Measurements from ENCODE around the gene FAM118A.
"Not testable (repeated sequence)": the region's sequence is repeated elsewhere in the genome, so short reads cannot be mapped to it uniquely, and the experiment has no call there.

The FAM118A gene

GRCh38 chr22:45309422-45310227 lies at the start of gene FAM118A:
FAM118A (plus strand) TSS chr22:45309934; CDS start chr22:45322380, 12,446 bp downstream.
- peak; percentile 97 for DNase-seq (ENCODE audit: low spot score)

GRCh38 chr22:45260395-45260759 lies 49.4 kb upstream of the FAM118A start:
- not testable (repeated sequence) for DNase-seq (ENCODE audit: low spot score)

GRCh38 chr22:45261407-45262088 lies 48.2 kb upstream of the FAM118A start:
- DNase-seq (ENCODE audit: low spot score): no peak

DNA sequence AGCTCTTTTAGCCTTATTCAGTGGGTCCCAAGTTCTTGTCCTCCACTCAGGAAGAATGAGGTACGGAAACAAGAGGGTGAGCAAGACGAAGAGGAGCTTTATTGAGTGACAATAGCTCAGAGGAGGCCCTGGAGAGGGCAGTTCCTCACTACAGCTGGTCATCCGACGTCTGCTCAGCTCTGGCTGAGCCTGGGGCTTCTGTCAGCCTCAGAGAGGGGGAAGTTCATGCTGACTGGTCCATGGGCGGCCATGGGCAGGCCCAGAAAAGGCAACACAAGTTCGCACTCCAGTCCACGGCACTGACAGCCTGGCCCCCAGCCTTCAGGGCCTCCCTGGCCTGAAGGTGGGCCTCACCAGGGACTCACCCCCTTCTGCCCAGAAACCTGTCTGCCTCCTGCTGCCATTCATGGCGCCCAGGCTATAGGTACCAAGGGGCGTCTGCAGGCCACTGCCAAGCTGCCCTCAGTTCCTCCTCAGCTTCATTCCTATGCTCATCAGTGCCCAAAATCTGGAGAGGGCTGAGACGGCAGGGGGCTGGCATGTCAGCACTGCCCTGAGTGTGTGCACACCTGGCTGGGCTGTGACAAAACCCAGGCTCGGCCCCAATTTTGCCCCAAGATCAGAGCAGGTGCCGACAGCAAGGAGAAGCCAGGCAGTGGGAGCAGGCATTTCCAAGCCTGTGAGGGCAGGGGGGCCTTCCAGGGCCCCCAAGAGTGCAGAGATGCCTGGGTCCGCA lies 47.4 kb upstream of the FAM118A start:
- peak; percentile 32 for DNase-seq (ENCODE audit: low spot score)

DNA sequence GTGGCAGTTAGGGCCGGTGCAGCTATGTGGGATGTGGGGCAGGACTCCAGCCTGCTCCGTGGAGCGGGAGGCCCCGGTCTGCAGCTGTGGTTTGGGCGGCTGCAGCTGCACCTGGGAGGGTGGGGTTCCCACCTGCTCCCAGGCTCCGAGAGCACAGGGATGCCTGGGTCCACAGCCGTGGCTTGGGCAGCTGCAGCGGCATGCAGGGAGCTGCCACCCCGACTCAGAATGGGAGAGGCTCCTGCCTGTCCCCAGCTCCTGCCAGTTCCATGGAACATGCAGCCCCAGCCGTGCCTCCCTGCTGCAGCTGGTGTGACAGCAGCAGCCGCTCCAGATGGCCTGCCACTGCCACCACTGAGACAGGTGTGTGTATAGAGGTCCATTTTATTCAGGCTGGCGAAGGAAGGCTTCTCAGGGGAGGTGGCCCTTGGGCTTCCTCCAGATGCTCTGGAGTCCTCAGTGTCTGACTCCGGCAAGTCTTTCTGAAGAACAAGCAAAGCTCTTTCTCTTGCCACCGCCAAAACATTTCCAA lies 46.7 kb upstream of the FAM118A start:
- DNase-seq (ENCODE audit: low spot score): peak; percentile 51

- peak; percentile 89 for DNase-seq (ENCODE audit: low spot score)
Observed at GRCh38 chr22:45263463-45264269, 46.1 kb upstream of the FAM118A start.

GRCh38 chr22:45265535-45265934 lies 44.2 kb upstream of the FAM118A start:
- DNase-seq (ENCODE audit: low spot score): no peak

DNA sequence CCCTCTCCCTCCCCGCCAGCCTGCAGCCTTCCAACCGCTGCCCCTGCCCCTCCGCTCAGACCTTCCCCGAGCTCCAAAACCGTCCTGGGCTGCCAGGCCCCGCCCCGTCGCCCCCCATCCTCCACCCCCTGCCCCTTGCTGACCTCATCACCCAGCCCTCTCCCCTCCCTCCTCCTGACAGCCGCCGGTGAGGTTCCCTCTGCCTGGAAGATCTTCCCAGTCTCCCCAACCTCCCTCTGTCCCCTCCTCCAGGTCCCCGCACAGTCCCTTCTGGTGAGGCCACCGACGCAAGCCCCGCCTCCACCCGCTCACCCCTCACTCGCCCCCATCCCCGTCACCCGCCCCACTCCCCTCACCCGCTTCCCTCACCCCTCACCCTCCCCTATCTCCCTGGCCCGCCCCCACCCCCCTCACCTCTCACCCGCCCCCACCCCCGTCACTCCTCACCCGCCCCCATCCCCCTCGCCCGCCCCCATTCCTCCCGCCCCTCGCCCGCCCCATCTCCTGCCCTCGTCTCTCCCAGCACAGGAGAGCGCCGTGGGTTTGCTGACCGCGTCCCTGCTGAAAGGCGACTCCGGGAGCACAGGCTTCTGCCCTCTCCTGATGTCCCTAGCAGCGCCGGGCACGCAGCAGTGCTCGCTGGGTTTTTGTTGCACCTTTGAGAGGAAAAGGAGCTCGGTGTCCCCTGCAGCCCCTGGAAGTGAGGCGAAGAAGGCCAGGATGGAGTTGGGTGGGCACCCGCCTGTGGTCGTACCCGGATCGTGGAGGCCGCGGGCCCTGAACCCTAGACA lies 41.4 kb upstream of the FAM118A start:
- DNase-seq (ENCODE audit: low spot score): no peak

DNA sequence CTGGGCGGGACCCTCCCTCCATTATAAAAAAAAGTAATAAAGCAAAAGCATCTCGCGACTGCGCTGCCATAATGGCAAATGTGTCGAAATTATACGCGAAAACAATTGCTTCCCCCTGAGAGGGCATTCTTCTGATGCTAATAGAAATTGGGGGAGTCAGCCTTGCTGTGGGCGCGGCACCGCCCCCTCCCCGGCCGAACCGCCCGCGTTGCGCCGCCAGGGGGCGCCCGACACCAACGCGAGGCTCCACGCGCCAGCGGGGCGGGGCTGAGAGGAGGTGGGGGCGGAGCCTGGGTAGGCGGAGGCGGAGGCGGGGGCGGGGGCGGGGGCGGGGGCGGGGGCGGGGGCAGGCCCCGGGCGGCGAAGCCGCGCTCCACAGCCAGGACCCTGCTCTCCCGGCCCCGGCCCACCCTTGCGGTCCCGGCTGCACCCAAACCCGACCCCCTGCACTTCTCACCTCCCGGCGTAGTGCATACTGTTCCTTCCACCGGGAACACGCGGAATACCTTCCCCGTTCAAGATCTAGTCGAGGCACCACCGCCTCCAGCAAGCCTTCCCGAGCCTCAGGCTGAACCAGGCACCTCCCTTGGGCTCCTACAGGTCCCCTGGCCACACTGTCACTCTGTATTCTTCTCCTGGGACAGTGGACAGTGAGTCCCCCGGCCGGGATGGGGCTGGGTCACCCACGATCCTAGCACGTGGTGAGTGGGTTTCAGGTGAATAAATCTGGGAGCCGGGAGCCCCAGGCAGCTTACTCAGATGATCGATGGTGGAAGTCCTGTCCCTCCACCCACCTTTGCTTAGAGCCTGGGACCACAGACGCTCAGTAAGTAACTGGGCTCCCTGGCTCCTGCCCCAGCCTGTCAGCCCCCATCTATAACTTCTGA lies 40.5 kb upstream of the FAM118A start:
- DNase-seq (ENCODE audit: low spot score): peak; percentile 88

DNA sequence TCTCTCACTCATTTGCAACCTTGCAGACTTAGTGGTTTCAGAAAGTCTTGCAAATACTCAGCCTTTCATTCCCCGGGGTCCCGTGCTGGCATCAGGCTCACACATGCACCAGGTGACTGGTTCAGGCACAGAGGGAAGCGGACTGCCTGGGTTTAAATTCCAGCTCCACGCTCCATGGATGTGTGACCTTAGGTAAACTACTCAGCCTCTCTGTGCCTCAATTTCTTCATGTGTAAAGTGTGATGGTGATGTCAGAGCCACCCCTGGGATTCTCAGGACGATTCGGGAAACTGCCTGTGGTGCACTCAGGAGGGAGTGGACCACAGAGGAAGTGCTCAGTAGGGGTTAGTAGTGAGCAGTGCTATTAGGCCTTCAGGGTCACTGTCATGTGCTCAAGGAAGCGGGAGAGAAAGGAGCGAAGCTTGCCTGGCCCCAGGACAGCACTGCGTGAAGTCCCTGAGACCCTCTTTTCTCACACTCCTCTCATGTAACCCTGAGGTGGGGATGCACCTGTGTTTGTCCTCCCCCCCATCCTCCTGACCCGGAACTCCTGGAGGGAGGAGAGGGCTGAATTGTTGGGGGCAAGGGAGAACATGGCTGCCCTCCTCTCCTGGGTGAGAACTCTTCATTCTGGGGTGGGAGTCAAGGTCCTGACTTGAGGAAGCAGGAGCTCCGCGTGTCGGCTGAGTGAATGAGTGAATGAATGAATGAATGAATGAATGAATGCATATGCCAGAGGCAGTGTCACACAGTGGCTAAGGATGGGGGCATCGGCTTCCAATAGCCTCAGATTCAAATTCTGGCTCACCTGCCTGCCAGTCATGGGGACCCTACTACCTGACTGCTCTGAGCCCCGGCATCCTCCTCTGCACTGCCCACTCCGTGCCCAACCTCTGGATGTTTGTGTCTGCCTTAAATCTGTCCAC lies 39.4 kb upstream of the FAM118A start:
- no peak for DNase-seq (ENCODE audit: low spot score)

- DNase-seq (ENCODE audit: low spot score): no peak
Observed at GRCh38 chr22:45271667-45272201, 38.0 kb upstream of the FAM118A start.

DNA sequence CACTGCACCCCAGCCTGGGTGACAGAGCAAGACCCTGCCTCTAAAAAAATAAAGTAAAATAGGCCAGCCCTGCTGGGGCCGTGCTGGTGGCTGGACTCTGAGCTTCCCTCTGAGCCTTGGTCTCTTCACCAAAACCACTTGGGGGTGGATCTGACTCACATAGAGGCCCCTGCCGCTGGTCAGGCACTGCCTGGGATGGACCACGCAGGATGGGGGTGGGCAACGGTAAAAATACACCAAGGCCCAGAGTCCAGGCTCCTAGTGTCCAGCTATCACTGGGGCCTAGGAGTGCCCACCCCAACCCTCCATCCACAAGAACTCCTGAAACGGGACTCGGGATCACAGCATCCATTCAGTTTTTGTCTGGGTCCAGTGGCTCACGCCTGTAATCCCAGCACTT lies 37.2 kb upstream of the FAM118A start:
- DNase-seq (ENCODE audit: low spot score): no peak

- no peak for DNase-seq (ENCODE audit: low spot score)
Observed at GRCh38 chr22:45273452-45274075, 36.2 kb upstream of the FAM118A start.

GRCh38 chr22:45276507-45277105 lies 33.1 kb upstream of the FAM118A start:
- no peak for DNase-seq (ENCODE audit: low spot score)

- DNase-seq (ENCODE audit: low spot score): not testable (repeated sequence)
Observed at GRCh38 chr22:45277720-45278119, 32.0 kb upstream of the FAM118A start.

GRCh38 chr22:45278125-45278524 lies 31.6 kb upstream of the FAM118A start:
- no peak for DNase-seq (ENCODE audit: low spot score)

GRCh38 chr22:45280587-45280980 lies 29.1 kb upstream of the FAM118A start:
- DNase-seq (ENCODE audit: low spot score): no peak

GRCh38 chr22:45281010-45281409 lies 28.7 kb upstream of the FAM118A start:
- no peak for DNase-seq (ENCODE audit: low spot score)
